OCI-LY7 (cell line): ENCODE measurements around the gene HOXA10. TPM values are rescaled to one million over a fixed set of nuclear protein-coding genes. Genes with fewer than 3 reads are reported as not detected.

Experiments used
- BruUV-seq: library from RNA; stranded (reverse); fragments of 400-500 nt; replicated peaks from 2 replicates; lab custom pipeline; 2021; lab: Mats Ljungman, UMichigan
- CTCF ChIA-PET: fragments of 300-600 bp; sonication (Branson Sonifier 250); formaldehyde crosslinking; loops from one replicate; lab custom pipeline; 2022; ENCODE audit warnings: antibody characterized with exemption; ENCODE audit not compliant: unreplicated experiment; lab: Charles Lee
- POLR2A ChIA-PET: fragments of 300-600 bp; sonication (Branson Sonifier 250); formaldehyde crosslinking; loops from one replicate; lab custom pipeline; 2022; ENCODE audit warnings: antibody characterized with exemption; lab: Charles Lee
- DNase-seq: peaks from one replicate; pipeline ENCODE4 v3.0.0-alpha.2; 2015; ENCODE audit warnings: low spot score
- H2AFZ ChIP-seq: fragments of 200-600 bp; sonication (generic), shearing (Covaris generic); 2 replicates; pipeline ENCODE4 v1.6.1; 2014; ENCODE audit warnings: mild to moderate bottlenecking, antibody characterized with exemption, low read length, moderate library complexity
- H3K27ac ChIP-seq: fragments of 200-600 bp; sonication (generic); 2 replicates; pipeline ENCODE4 v1.5.1; 2014; ENCODE audit warnings: mixed run types, low read depth, mild to moderate bottlenecking, moderate library complexity, low read length, inconsistent platforms; ENCODE audit not compliant: poor library complexity, severe bottlenecking
- H3K36me3 ChIP-seq: fragments of 200-600 bp; sonication (generic); 2 replicates; pipeline ENCODE4 v1.6.1; 2014; ENCODE audit warnings: mild to moderate bottlenecking, antibody characterized with exemption, low read length, moderate library complexity, mixed read lengths; ENCODE audit not compliant: insufficient read depth
- H3K4me1 ChIP-seq: fragments of 200-600 bp; sonication (generic); 2 replicates; pipeline ENCODE4 v1.5.1; 2014; ENCODE audit warnings: mild to moderate bottlenecking, low read length; ENCODE audit not compliant: insufficient read depth, poor library complexity, severe bottlenecking
- H3K4me2 ChIP-seq: fragments of 200-600 bp; sonication (generic); 2 replicates; pipeline ENCODE4 v1.6.1; 2014; ENCODE audit warnings: mild to moderate bottlenecking, low read length
- H3K4me3 ChIP-seq: fragments of 200-600 bp; sonication (generic); 2 replicates; pipeline ENCODE4 v1.5.1; 2014; ENCODE audit warnings: mild to moderate bottlenecking, low read depth, low read length; ENCODE audit not compliant: poor library complexity, severe bottlenecking
- H3K79me2 ChIP-seq: fragments of 200-600 bp; sonication (generic); 2 replicates; pipeline ENCODE4 v1.6.1; 2016; ENCODE audit warnings: low read depth, mild to moderate bottlenecking, low read length, moderate library complexity, mixed read lengths; ENCODE audit not compliant: insufficient read depth
- H3K9me2 ChIP-seq: fragments of 200-600 bp; sonication (generic); 2 replicates; pipeline ENCODE4 v1.6.1; 2016; ENCODE audit warnings: mild to moderate bottlenecking, low read length, mixed read lengths; ENCODE audit not compliant: insufficient read depth
- H3K9me3 ChIP-seq: fragments of 200-600 bp; sonication (generic); 2 replicates; pipeline ENCODE4 v1.6.1; 2014; ENCODE audit warnings: mild to moderate bottlenecking, mixed run types, low read length, mixed read lengths
- H4K20me1 ChIP-seq: fragments of 200-600 bp; sonication (generic); 2 replicates; pipeline ENCODE4 v1.6.1; 2014; ENCODE audit warnings: mild to moderate bottlenecking, antibody characterized with exemption, low read length, moderate library complexity, mixed read lengths; ENCODE audit not compliant: insufficient read depth
- CTCF ChIP-seq: fragments of 200-600 bp; sonication (generic); conservative IDR thresholded peaks from 2 replicates; pipeline ENCODE4 v1.5.1; 2014; ENCODE audit warnings: mild to moderate bottlenecking, antibody characterized with exemption, low read length, moderate library complexity, mixed read lengths
- EZH2phosphoT487 ChIP-seq: fragments of 200-600 bp; sonication (generic); IDR thresholded peaks from 2 replicates; pipeline ENCODE4 v1.6.1; 2018; ENCODE audit warnings: low read depth, borderline replicate concordance, mild to moderate bottlenecking, mixed run types, antibody characterized with exemption, low read length, moderate library complexity, mixed read lengths
- intact Hi-C: fragments of 100-400 bp; cut with micrococcal nuclease; formaldehyde crosslinking; loops from one replicate; pipeline ENCODE4 v1.10.0; 2022; ENCODE audit not compliant: unreplicated experiment
- total RNA-seq, 2 experiments: library from RNA; depleted of rRNA in 1 of 2; stranded (reverse); fragments of >200 nt in 1 of 2; shearing (Covaris generic) in 1 of 2; gene quantifications; 2 replicates each; pipeline ENCODE4 v1.2.3, GENCODE V29; 2014 to 2022

The HOXA10 gene
- total RNA-seq, 2 experiments from 2014 or later, result not detected

GRCh38 chr7:27171637-27172314 lies 2.3 kb downstream of the HOXA10 start:
- BruUV-seq, result no TSS peak
- H3K27ac ChIP-seq, result no peak overlapping the region
- CTCF ChIA-PET, result no interaction called here
- no peaks in the 10 kb centered on the region for H3K36me3 ChIP-seq
- H3K9me3 ChIP-seq, result no peaks in the 10 kb centered on the region
- intact Hi-C loops, result no loop called here
- no peak overlapping the region for H2AFZ ChIP-seq
- POLR2A ChIA-PET, result no interaction called here
- TF ChIP-seq CTCF, result no peak
- H3K4me1 ChIP-seq, result no peaks in the 10 kb centered on the region
- no peaks in the 10 kb centered on the region for H3K79me2 ChIP-seq
- no peaks in the 10 kb centered on the region for H3K9me2 ChIP-seq
- no peak overlapping the region for H3K4me2 ChIP-seq
- no peak overlapping the region for H3K4me3 ChIP-seq
- DNase-seq, result no peak
- H4K20me1 ChIP-seq, result no peaks in the 10 kb centered on the region

GRCh38 chr7:27171325-27171636 lies 2.8 kb downstream of the HOXA10 start:
- no peaks in the 10 kb centered on the region for H4K20me1 ChIP-seq
- no peaks in the 10 kb centered on the region for H3K9me3 ChIP-seq
- H3K4me3 ChIP-seq, result no peak overlapping the region
- H3K4me2 ChIP-seq, result no peak overlapping the region
- BruUV-seq, result no TSS peak
- H2AFZ ChIP-seq, result no peak overlapping the region
- TF ChIP-seq CTCF, result no peak
- TF ChIP-seq EZH2phosphoT487, result no peak
- intact Hi-C loops, result no loop called here
- H3K4me1 ChIP-seq, result no peaks in the 10 kb centered on the region
- no peaks in the 10 kb centered on the region for H3K9me2 ChIP-seq
- H3K27ac ChIP-seq, result no peak overlapping the region
- ChIA-PET POLR2A (no interaction called here), CTCF (no interaction called here)
- H3K79me2 ChIP-seq, result no peaks in the 10 kb centered on the region
- DNase-seq, result no peak
- no peaks in the 10 kb centered on the region for H3K36me3 ChIP-seq

- intact Hi-C loops, result no loop called here
- Histone ChIP-seq H3K9me2 (no peaks in the 10 kb centered on the region), H3K27ac (no peak overlapping the region), H2AFZ (no peak overlapping the region), H3K4me1 (no peaks in the 10 kb centered on the region), H3K4me2 (no peak overlapping the region), H4K20me1 (no peaks in the 10 kb centered on the region), H3K36me3 (no peaks in the 10 kb centered on the region), H3K79me2 (no peaks in the 10 kb centered on the region), H3K4me3 (no peak overlapping the region), H3K9me3 (no peaks in the 10 kb centered on the region)
- ChIA-PET CTCF (no interaction called here), POLR2A (interaction anchor here (0.6 to 1.1 kb wide), 2 partner anchors 39 to 1243 kb away, joined by 3 read pairs; no protein-coding TSS in a partner anchor)
- no TSS peak for BruUV-seq
- DNase-seq, result no peak
- TF ChIP-seq CTCF (no peak), EZH2phosphoT487 (no peak; the same call in 1 of the 2 replicates)
Measured at GRCh38 chr7:27170426-27171324, 3.4 kb downstream of the HOXA10 start.
